GM18508 (cell line): Measurements from ENCODE around the gene EFS.

ENCODE experiments used
- ATAC-seq: cut with Tn5 transposase; IDR thresholded peaks from one replicate; pipeline ENCODE4 v1.9.1; 2021; ENCODE audit warnings: moderate number of reproducible peaks; ENCODE audit not compliant: insufficient read depth, unreplicated experiment

EFS gene

DNA sequence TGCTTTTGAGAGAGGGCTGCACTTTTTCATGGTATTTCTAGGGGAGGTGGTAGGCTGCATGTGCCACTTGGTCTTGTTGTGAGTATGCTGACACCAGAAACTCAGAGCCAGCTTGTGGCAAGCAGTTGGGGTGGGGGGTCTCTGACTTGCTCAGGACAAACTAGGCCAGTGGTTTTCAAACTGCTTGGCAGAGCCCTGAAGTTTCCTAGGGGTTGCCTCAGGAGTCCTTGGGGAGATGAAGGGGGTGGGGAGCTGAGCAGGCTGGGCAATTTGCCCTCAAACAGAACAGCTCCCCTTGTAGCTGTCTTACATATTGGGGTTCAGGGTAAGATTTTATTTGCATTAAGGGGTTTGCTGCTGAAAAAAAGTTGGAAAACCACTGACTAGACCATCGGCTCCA, 54.4 kb downstream of the EFS start:
- ATAC-seq: no peak

DNA sequence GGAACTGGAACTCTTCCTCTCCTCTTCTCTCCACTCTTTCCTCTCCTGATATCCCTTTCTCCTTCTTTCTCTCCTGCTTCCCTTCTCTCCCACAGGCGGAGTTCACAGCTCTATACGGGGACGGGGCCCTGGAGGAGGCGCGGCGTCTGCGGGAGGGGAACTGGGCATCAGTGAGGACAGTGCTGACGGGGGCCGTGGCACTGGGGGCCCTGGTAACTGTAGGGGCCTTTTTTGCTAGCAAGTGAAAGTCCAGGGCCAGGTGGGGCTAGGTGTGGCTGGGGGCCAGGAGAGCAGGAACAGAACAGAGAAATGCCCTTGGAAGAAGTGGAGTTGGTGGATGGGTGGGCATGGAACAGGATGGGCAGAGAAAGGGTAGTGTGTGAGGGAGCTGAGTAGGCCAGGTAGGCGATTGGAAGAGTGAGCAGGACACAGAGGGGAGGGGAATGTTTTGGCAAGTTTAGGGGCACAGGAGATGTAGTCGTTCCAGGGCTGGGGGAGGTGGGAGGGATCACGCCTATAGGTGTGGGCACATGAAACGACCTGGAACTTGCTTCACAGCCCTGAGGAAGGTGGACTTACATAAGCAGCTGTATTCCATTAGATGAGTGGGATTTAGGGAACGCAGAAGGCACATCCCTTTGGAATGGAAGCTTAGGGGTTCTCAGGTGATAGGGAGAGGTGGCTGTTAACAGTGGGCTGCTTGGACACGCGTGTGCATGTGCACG, 56.1 kb downstream of the EFS start:
- no peak for ATAC-seq

DNA sequence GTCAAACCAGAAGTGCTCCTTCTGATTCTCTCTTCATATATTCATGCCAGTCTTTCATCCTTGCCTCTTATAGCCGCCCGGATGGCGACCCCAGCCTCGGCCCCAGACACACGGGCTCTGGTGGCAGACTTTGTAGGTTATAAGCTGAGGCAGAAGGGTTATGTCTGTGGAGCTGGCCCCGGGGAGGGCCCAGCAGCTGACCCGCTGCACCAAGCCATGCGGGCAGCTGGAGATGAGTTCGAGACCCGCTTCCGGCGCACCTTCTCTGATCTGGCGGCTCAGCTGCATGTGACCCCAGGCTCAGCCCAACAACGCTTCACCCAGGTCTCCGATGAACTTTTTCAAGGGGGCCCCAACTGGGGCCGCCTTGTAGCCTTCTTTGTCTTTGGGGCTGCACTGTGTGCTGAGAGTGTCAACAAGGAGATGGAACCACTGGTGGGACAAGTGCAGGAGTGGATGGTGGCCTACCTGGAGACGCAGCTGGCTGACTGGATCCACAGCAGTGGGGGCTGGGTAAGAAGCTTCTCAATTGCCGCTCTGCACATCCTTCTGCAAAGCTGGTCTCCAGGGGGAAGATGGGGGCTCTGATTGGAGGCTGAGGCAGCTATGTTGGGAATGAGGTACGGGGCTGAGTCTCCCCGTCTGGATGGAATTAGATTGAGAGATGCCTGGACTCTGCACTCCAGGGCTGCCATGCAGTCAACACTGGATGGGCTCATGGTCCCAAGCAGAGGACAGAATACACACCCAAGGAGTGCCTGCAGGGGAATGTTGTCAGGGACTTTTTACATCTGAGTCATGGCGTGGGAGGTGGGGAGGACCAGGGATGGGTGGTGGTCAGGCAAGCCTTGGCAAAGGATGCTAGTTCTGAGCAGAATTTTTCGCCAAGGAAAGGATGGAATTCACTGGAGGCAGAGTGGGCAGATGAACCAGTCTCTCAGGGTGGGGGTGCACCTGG, 57.0 kb downstream of the EFS start:
- no peak for ATAC-seq

DNA sequence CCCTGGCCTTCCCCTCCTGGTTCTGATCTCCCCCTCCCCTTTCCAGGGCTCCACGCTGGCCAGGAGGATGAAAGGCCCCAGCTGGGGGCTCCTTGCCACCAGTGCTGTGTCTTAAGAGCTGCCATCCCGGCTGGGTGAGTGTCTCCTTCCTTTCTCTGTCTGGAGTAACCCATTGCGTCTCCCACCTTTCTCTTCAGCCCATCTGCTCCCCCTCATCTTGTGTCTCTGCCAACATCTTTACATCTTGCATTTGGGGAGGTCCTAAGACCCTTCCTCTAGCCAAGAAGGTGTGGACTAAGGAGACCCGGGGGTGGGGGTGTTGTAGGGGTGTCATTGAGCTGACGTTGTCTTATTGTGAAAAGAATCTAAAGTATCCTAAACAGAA, 57.8 kb downstream of the EFS start:
- ATAC-seq: no peak

DNA sequence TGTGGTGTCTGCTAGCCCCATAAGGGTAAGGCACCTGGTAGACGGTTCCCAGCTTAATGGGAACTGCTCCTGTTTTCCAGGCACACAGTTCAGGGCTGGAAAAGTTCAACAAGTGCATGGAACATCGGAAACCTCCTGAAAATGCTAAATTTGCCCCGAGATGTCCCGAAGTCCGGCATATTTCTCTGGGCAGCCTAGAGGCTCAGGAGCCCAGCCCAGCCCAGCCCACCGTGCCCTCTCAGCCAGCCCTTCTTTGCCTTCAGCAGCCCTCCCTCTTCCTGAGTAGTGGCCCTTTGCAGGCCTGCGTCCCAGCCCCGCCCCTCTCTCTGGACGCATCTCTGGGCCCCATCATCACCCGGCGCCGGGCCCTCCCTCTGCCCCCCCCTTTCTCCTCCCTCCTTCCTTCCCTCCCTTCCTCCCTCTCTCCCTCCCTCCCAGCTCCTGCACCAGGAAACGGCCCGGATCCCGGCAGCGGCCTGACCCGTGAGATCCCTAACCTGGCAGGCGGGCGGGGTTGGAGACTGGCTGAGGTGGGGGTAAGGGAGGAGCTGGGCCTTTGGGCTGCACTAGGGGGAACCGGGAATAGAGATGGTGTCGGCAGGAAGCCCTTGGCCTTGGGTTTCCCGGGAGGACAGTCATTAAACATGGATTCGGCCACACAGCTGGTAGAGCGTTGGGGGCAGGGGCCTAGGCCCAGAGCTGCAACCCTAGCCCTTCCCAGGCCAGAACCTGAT, 58.4 kb downstream of the EFS start, which contains the start of gene BCL2L2:
TSS of gene BCL2L2 (plus strand) at position 422 of the 734 bp plus-strand sequence. CDS start 935 bp downstream, outside the sequence.
- ATAC-seq: no peak
